Bronchial epithelial cell (primary cell): ENCODE results near the gene IRF4. TPM values are rescaled to one million over a fixed set of nuclear protein-coding genes. Genes with fewer than 3 reads are reported as not detected.

ENCODE experiments used
- DNase-seq: peaks from one replicate; pipeline ENCODE4 v3.0.0-alpha.2; 2010; ENCODE audit warnings: low read depth
- FAIRE-seq: peaks from 2 replicates; lab custom pipeline; 2011; peaks lifted over from hg19 to GRCh38; lab: Jason Lieb, UNC
- H3K27me3 ChIP-seq: 2 replicates; pipeline ENCODE4 v1.5.1; 2011; ENCODE audit warnings: low read length; ENCODE audit not compliant: control insufficient read depth, insufficient read depth
- H3K36me3 ChIP-seq: 2 replicates; pipeline ENCODE4 v1.5.1; 2011; ENCODE audit warnings: low read length; ENCODE audit not compliant: control insufficient read depth, insufficient read depth
- H3K4me3 ChIP-seq: 2 replicates; pipeline ENCODE4 v1.5.1; 2011; ENCODE audit warnings: mild to moderate bottlenecking, low read depth, low read length, control low read depth
- total RNA-seq: library from RNA; depleted of rRNA; stranded (reverse); fragments of >200 nt; gene quantifications from 2 replicates; pipeline ENCODE4 v1.2.1, GENCODE V29; 2014
- TF ChIP-seq, protein P1 (sequence below): IDR thresholded peaks from 2 replicates; pipeline ENCODE4 v1.5.1; 2011; ENCODE audit warnings: mild to moderate bottlenecking, moderate library complexity, low read length, control low read depth, inconsistent platforms; ENCODE audit not compliant: insufficient read depth, severe bottlenecking

The IRF4 gene
- total RNA-seq, 1 donor from 2014 or later, result not detected

DNA sequence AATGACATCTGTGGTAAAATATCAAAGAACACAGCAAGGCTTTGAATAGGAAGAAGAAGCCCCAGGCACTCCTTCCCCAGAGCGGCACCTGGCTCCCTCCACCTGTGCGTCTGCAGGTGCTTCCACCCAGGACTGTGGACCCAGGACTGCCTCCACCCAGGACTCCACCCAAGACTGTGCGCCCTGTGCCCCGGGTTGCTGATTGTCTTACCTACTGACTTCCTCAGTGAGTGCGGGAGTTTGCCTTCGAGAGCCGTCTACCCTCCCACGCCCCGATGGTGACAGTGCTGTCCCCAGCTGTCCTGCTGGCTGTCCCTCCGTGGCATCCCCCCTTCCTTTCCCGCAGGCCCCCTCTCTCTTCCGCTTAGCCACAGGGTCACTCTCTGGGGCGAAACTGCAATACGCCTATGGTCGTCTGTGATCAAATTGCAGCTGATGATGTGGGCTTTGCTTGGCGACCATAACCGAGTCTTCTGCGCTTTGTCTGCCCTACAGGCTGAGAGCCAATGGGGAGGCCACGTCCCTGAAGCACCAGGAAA lies 52.1 kb downstream of the IRF4 start:
- TF ChIP-seq, protein P1, sequence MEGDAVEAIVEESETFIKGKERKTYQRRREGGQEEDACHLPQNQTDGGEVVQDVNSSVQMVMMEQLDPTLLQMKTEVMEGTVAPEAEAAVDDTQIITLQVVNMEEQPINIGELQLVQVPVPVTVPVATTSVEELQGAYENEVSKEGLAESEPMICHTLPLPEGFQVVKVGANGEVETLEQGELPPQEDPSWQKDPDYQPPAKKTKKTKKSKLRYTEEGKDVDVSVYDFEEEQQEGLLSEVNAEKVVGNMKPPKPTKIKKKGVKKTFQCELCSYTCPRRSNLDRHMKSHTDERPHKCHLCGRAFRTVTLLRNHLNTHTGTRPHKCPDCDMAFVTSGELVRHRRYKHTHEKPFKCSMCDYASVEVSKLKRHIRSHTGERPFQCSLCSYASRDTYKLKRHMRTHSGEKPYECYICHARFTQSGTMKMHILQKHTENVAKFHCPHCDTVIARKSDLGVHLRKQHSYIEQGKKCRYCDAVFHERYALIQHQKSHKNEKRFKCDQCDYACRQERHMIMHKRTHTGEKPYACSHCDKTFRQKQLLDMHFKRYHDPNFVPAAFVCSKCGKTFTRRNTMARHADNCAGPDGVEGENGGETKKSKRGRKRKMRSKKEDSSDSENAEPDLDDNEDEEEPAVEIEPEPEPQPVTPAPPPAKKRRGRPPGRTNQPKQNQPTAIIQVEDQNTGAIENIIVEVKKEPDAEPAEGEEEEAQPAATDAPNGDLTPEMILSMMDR, result no peak
- no peak overlapping the region for H3K4me3 ChIP-seq
- H3K36me3 ChIP-seq, result no peaks in the 10 kb centered on the region
- H3K27me3 ChIP-seq, result peaks cover 1% of the 10 kb centered on the region
- no peak for DNase-seq
- no peak for FAIRE-seq

DNA sequence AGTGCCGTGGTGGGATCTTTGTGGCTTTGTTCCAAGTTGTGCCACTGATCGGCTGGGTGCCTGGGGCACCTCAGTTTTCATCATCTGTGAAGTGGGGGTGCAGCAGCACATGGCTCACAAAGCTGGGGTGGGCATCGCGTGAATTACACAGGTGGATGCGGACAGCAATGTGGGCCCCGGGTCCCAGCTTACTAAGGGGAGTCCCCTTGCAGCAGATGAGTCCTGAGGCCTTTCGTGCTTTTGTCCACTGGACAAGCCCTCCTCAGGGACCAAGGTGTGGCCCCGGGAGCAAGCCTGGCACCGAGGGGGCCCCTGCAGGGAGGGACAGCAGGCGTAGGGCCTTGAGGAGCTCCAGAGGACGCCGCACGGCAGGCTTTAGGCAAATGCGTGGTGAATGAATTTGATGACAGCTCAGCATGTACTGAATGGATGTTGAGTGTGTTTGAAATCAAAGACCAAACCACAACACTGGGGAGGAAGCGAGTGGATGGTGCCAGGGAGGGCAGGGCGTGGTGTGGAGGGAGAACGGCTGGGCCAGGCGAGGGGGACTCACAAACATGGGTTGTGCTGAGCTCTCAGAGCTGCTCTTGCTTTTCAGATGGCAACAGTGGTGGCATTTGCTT lies 53.2 kb downstream of the IRF4 start:
- Histone ChIP-seq H3K4me3 (no peak overlapping the region), H3K27me3 (peaks cover 1% of the 10 kb centered on the region), H3K36me3 (no peaks in the 10 kb centered on the region)
- FAIRE-seq, result peak; percentile 7
- TF ChIP-seq, protein P1, result no peak
- no peak for DNase-seq

DNA sequence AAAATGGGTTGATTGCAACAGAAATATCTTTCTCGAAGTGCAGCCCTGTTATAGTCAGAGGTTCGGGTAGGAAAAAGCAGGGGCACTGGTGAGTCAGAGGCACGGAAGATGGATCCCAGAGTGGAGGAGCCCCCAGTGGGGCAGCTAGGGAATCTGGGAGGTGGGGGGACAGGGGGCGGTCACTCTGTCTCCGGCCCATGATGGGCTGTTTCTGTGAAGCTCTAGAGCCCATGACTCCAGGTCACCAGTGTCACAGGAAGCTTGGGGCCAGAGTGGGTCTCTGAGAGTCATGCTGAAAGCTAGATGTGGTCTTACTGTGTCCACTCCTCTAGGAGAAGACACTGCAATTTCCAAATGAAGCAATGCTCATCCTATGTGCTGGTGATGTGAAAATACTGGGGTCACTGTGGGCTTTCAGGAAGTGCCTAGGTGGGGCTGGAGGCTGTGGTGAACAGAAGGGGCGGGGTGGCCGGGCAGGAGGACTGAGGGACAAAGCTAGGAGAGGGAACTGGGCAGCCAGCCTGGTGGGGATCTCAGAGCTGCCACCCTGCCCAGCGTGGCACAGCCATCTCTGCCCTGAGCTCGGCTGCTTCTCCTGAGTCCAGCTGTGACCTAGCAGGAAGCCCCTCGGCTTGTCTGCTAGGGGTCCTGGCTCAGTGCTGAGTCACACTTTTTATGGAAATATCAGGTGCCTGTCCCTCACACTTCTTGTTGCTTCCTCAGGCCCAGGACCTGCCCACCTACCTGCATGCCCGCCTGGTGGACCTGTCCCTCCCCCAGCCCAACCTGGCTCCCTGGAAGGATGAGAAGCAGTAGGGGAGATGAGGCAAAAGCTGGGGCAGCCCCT lies 54.2 kb downstream of the IRF4 start:
- Histone ChIP-seq H3K36me3 (no peaks in the 10 kb centered on the region), H3K4me3 (no peak overlapping the region), H3K27me3 (peaks cover 1% of the 10 kb centered on the region)
- DNase-seq (no peak), FAIRE-seq (no peak)
- TF ChIP-seq, protein P1, result no peak

DNA sequence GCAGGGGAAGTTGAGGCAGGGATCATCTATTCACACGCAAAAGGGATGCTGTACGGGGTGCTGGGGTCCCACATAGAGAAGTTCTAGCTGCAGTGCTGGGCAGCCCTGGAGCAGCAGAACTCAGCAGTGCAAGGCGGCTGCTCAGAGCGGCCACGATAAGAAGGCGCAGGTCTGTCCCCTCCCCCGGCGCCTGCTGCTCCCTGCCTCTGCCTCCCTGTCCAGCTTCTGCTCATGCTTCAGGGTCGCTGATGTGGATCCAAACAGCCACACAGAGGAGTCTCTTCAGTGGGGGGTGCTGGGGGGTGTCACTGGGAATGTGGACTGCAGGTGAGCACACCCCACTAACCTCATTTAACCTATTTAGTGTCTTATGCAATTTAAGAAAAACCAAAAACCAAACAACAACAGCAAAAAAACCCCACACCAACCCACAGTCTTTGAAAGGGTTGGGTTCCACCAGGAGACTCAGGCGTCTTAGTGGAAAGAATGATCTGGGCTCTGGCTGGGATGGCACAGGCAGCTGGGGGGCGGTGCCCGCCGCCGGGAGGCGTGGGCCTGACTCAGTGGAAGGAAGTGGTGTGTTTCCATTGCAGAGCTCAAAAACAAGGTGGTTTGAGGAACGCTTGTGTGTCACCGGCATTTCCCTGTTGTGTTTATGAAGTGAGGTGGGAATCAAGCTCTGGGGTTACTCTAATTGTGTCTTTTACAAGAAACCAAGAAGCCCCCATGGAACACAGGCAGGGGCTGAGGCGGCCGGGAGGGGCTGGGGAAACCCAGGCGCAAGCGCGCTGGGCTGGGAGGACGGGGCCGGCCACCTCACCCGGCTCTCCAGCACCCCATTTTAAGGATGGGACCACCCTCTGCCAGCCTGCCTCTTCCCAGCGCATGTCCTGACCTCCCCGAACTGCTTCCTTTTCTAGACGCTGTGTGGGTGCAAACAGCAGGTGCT lies 55.1 kb downstream of the IRF4 start:
- Histone ChIP-seq H3K27me3 (peaks cover 1% of the 10 kb centered on the region), H3K4me3 (no peak overlapping the region), H3K36me3 (no peaks in the 10 kb centered on the region)
- TF ChIP-seq, protein P1, result no peak
- DNase-seq (no peak), FAIRE-seq (no peak)

DNA sequence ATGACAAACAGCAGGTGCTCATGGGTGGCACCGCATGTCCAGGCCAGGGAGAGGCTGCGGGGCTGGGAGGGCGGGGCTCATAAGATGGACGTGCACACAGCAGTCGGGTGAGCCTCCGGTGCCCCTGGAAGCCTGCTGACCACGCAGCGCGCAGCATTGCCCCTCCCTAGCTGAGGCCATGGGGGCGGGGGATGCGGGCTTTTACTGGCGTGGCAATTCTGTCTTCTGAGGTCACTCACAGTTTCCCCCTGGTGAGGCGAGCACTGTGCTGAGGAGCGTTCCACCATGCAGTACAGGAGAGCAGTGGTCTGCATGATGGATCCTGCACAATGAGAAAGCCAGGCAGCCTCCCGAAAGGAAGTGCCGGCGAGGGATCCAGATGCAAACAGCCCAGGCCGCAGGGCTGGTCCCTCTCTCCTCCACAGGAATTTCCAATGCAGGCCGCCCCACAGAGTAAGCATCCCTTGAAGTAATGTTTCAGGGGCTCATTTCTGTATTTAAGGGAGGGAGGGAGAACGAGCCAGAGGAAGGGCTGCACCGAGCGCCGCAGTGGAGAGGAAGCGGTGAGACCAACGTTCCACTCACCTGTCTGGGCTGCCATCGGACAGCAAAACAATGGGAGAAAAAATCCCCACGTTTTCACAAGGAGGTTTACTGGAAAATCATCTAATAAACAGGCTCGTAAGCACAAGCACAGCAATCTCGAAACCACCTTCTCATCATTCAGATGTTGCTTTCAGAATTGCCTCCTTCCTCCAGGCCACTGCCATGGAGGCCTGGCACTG lies 56.0 kb downstream of the IRF4 start:
- no peak for FAIRE-seq
- no peak for DNase-seq
- TF ChIP-seq, protein P1, result no peak
- H3K27me3 ChIP-seq, result peaks cover 1% of the 10 kb centered on the region
- H3K4me3 ChIP-seq, result no peak overlapping the region
- no peaks in the 10 kb centered on the region for H3K36me3 ChIP-seq
